Activated T-cell treated with anti-CD3 and anti-CD28 coated beads, Interleukin-2, amount 50 U/mL, for 72 hours (primary cell): Measurements from ENCODE around the gene IGFN1. TPM values are rescaled to one million over a fixed set of nuclear protein-coding genes. Genes with fewer than 3 reads are reported as not detected.

Experiments
- ATAC-seq, 2 donors: fragments of 150-1000 bp; cut with Tn5 transposase; replicated peaks in 1 of 2; 2 replicates each; pipeline ENCODE4 v1.10.0; 2021; ENCODE audit warnings: moderate library complexity in 2 of 2, mild to moderate bottlenecking in 1 of 2
- DNase-seq, 2 donors: peaks; one replicate each; pipeline ENCODE4 v3.0.0; 2021 to 2022; ENCODE audit warnings: mixed read lengths in 1 of 2
- H3K27ac Mint-ChIP-seq: one replicate; pipeline ENCODE4 v1.8.0; 2022; ENCODE audit warnings: mild to moderate bottlenecking, moderate library complexity, mixed read lengths
- H3K27me3 Mint-ChIP-seq: one replicate; pipeline ENCODE4 v1.8.0; 2022; ENCODE audit warnings: low read depth, mixed read lengths
- H3K36me3 Mint-ChIP-seq, 2 donors: one replicate each; pipeline ENCODE4 v1.8.0; 2022; ENCODE audit warnings: mixed read lengths in 2 of 2, mild to moderate bottlenecking in 1 of 2; ENCODE audit not compliant: insufficient read depth in 2 of 2
- H3K4me1 Mint-ChIP-seq: one replicate; pipeline ENCODE4 v1.8.0; 2022; ENCODE audit warnings: low read depth, mixed read lengths
- H3K4me3 Mint-ChIP-seq, 2 donors: one replicate each; pipeline ENCODE4 v1.8.0; 2022; ENCODE audit warnings: mild to moderate bottlenecking in 2 of 2, mixed read lengths in 2 of 2, moderate library complexity in 2 of 2
- H3K9me3 Mint-ChIP-seq, 2 donors: one replicate each; pipeline ENCODE4 v1.8.0; 2022; ENCODE audit warnings: mixed read lengths in 2 of 2
- total RNA-seq, 2 donors: library from RNA; stranded (reverse); gene quantifications; one replicate each; pipeline ENCODE4 v1.2.3, GENCODE V29; 2022

The IGFN1 gene
- total RNA-seq, 2 donors from 2014 or later, result 0.02 to 0.46 TPM

- peaks cover 21% of the 10 kb centered on the region for H3K27me3 Mint-ChIP-seq
- peaks cover 32% of the 10 kb centered on the region for H3K4me1 Mint-ChIP-seq
- ATAC-seq (peak; percentile 90 to 91), DNase-seq (peak; percentile 89 to 92)
- no peaks in the 10 kb centered on the region for H3K36me3 Mint-ChIP-seq
- H3K27ac Mint-ChIP-seq, result peak overlapping the region; percentile 47
- H3K4me3 Mint-ChIP-seq, result peak overlapping the region; percentile 83 to 86
- no peaks in the 10 kb centered on the region for H3K9me3 Mint-ChIP-seq
Measured at GRCh38 chr1:201170533-201171062, 20.0 kb upstream of the IGFN1 start.

DNA sequence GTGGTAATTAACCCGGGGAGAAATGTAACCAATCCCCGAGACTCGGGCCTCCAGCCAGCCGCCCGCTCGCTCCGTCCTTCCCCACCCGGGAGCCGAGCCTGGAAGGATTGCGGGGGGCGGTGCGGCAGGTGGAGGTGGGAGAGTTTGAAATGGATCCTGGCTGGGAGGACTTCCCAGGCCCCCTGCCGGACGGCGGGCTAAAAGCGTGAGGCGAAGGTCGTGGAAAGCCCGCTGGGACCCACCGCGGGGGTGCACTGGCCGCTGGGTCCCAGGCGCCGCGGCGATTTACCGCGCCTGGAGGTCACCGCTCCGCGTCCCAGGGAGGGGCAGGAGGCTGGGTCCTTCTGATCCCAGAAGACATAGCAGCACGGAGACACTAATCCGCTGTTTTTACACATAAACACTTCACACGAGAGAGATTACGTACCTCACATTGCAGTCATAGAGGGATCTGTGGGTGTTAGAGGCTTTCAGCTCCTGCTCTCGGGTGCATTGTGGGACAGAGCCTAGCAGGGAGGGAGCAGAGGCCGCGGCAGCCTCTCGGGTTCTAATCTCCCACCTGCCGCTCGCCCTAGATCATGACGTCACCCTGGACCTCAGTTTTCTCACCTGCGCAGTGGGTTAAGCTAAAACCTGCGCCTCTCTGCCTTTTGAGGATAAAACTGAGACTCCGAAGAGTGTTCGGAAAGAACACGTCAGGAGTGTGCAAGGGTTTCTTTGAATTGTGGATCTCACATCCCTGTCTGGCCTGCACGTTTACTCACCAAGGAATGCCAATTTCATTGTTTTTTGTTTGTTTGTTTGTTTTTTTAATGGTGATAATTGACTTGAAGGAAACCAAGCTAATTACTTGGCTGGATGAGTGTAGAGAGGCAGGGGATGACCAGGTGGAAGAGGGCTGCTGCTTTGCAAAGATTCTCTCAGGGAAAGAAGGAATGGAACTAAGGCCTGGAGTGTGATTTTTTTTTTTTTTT is 19.3 kb upstream of the IGFN1 start:
- Mint-ChIP-seq H3K4me3 (peak overlapping the region; percentile 83 to 86), H3K4me1 (peaks cover 32% of the 10 kb centered on the region), H3K36me3 (no peaks in the 10 kb centered on the region), H3K27ac (peak overlapping the region; percentile 68), H3K9me3 (no peaks in the 10 kb centered on the region), H3K27me3 (peaks cover 21% of the 10 kb centered on the region)
- peak; percentile 68 to 76 for DNase-seq
- ATAC-seq, result peak; percentile 76 to 79

- Mint-ChIP-seq H3K27ac (no peak overlapping the region), H3K9me3 (no peaks in the 10 kb centered on the region), H3K27me3 (peaks cover 28% of the 10 kb centered on the region), H3K36me3 (no peaks in the 10 kb centered on the region), H3K4me1 (peaks cover 32% of the 10 kb centered on the region), H3K4me3 (peak overlapping the region in 1 of 2 donors; percentile 15)
- DNase-seq, result no peak
- no peak for ATAC-seq
Measured at GRCh38 chr1:201172326-201172725, 18.3 kb upstream of the IGFN1 start.

- DNase-seq (peak; percentile 8 to 14), ATAC-seq (no peak)
- Mint-ChIP-seq H3K4me1 (peaks cover 32% of the 10 kb centered on the region), H3K27me3 (peaks cover 31% of the 10 kb centered on the region), H3K27ac (no peak overlapping the region), H3K9me3 (no peaks in the 10 kb centered on the region), H3K36me3 (no peaks in the 10 kb centered on the region), H3K4me3 (peak overlapping the region in 1 of 2 donors; percentile 4)
Measured at GRCh38 chr1:201172999-201173610, 17.5 kb upstream of the IGFN1 start.

GRCh38 chr1:201173736-201174135 is 16.9 kb upstream of the IGFN1 start:
- Mint-ChIP-seq H3K27ac (no peak overlapping the region), H3K4me3 (no peak overlapping the region), H3K4me1 (peaks cover 32% of the 10 kb centered on the region), H3K27me3 (peaks cover 34% of the 10 kb centered on the region), H3K9me3 (no peaks in the 10 kb centered on the region), H3K36me3 (no peaks in the 10 kb centered on the region)
- ATAC-seq (no peak), DNase-seq (no peak)

GRCh38 chr1:201175820-201176500 is 14.7 kb upstream of the IGFN1 start:
- peaks cover 0 to 2% of the 10 kb centered on the region in 2 donors for H3K36me3 Mint-ChIP-seq
- no peaks in the 10 kb centered on the region for H3K9me3 Mint-ChIP-seq
- no peak overlapping the region for H3K27ac Mint-ChIP-seq
- H3K4me1 Mint-ChIP-seq, result peaks cover 23% of the 10 kb centered on the region
- peaks cover 56% of the 10 kb centered on the region for H3K27me3 Mint-ChIP-seq
- H3K4me3 Mint-ChIP-seq, result no peak overlapping the region
- DNase-seq (no peak), ATAC-seq (no peak)

GRCh38 chr1:201176940-201177339 is 13.7 kb upstream of the IGFN1 start:
- Mint-ChIP-seq H3K27ac (no peak overlapping the region), H3K4me3 (no peak overlapping the region), H3K9me3 (no peaks in the 10 kb centered on the region), H3K27me3 (peaks cover 59% of the 10 kb centered on the region), H3K36me3 (peaks cover 0 to 2% of the 10 kb centered on the region in 2 donors), H3K4me1 (peaks cover 14% of the 10 kb centered on the region)
- ATAC-seq (no peak), DNase-seq (no peak)

DNA sequence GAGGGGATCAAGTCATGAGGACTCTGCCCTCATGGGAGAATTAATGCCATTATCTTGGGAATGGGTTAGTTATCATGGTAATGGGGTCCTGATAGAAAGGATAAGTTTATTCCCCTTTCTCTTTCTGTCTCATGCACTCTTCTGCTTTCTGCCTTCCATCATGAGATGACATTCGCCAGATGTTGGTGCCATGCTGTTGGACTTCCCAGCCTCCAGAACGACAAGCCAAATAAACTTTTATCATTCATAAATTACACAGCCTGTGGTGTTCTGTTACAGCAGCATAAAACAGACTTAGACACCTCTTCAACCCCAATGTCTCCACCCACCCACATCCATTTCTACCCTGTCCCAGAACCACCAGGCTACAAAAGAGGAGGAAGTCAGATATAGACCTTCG is 11.9 kb upstream of the IGFN1 start:
- Mint-ChIP-seq H3K27me3 (peaks cover 55% of the 10 kb centered on the region), H3K9me3 (no peaks in the 10 kb centered on the region), H3K4me1 (no peaks in the 10 kb centered on the region), H3K4me3 (no peak overlapping the region), H3K36me3 (peaks cover 0 to 2% of the 10 kb centered on the region in 2 donors), H3K27ac (no peak overlapping the region)
- DNase-seq (no peak), ATAC-seq (no peak)

DNA sequence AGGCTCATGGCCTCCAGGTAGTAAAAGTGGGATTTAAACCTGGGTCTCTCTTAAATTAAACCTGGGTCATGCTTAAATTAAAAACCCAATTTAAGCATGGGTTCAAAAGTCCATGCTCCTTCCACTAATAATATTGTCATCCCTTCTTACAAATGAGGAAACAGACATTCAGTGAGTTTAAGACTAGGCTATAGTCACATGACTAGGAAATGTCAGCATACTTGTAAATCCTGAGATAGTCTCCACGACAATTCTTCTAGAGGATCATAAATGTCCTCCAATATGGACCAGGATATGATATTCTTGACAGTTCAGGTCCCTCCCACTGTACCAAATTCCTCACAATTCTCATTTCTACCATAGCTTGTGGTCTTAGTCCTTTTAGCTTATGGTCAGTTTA is 10.5 kb upstream of the IGFN1 start:
- peaks cover 65% of the 10 kb centered on the region for H3K27me3 Mint-ChIP-seq
- H3K9me3 Mint-ChIP-seq, result no peaks in the 10 kb centered on the region
- no peak for ATAC-seq
- no peak overlapping the region for H3K4me3 Mint-ChIP-seq
- H3K4me1 Mint-ChIP-seq, result no peaks in the 10 kb centered on the region
- peaks cover 0 to 2% of the 10 kb centered on the region in 2 donors for H3K36me3 Mint-ChIP-seq
- no peak overlapping the region for H3K27ac Mint-ChIP-seq
- DNase-seq, result no peak

DNA sequence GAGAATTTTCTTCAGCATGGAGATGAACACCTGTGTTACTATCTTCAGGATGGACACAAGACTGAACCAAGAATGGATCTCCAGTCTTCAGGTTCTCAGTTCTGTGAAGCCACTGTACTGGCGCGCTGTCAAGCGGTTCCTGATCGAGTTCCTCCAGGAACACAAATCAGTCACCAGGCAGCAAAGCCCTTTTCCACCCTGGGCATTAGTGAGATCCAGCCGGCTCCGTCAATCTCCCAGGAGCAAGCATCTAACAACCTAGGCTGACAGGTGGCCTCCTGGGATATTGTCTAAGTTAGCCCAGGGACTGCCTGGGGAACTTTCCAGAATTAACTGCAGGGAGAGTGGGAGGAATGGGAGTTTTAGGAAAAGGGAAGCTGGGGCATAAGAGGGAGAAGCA is 9.7 kb upstream of the IGFN1 start:
- no peak overlapping the region for H3K27ac Mint-ChIP-seq
- ATAC-seq, result no peak
- no peak for DNase-seq
- H3K4me3 Mint-ChIP-seq, result no peak overlapping the region
- H3K9me3 Mint-ChIP-seq, result no peaks in the 10 kb centered on the region
- H3K36me3 Mint-ChIP-seq, result peaks cover 0 to 2% of the 10 kb centered on the region in 2 donors
- peaks cover 65% of the 10 kb centered on the region for H3K27me3 Mint-ChIP-seq
- no peaks in the 10 kb centered on the region for H3K4me1 Mint-ChIP-seq

DNA sequence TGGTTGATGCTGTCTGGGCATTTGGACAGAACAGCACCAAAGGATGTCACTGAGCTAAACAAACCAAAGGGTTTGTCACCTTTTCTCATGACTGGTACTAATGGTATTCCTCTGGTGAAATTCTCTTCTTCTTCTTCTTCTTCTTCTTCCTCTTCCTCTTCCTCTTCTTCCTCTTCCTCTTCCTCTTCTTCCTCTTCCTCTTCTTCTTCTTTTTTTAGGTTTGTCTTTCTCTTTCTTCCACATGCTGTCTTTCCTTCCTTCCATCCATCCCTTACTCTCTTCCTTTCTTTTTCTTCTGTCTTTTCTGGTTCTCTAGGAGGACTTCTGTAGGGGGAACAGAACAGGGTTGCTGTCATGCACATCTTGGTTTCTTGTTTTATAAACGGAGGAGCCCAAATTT is 9.3 kb upstream of the IGFN1 start:
- Mint-ChIP-seq H3K9me3 (no peaks in the 10 kb centered on the region), H3K4me1 (no peaks in the 10 kb centered on the region), H3K27ac (no peak overlapping the region), H3K27me3 (peaks cover 65% of the 10 kb centered on the region), H3K36me3 (peaks cover 0 to 2% of the 10 kb centered on the region in 2 donors), H3K4me3 (no peak overlapping the region)
- ATAC-seq (no peak), DNase-seq (no peak)

DNA sequence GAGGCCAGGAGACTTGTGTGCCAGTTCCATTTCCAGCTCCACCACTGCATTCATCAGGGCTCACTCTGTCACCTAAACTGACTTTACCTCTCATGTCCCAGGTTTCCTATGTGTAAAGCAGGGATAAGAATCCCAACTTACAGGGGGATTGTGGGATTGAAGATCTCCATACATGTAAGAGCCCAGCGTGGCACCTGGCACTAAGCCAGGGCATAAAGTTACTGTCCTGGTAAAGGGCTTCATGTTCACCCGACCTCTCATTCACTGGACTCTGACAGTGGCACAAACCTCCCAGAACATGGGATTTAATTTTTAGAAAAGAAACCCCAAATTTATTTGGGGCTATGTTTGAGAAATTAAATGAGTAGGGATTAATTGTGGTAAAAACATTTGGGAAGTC is 8.9 kb upstream of the IGFN1 start:
- H3K27me3 Mint-ChIP-seq, result peaks cover 64% of the 10 kb centered on the region
- no peak for DNase-seq
- H3K9me3 Mint-ChIP-seq, result no peaks in the 10 kb centered on the region
- H3K4me3 Mint-ChIP-seq, result no peak overlapping the region
- H3K4me1 Mint-ChIP-seq, result no peaks in the 10 kb centered on the region
- ATAC-seq, result no peak
- H3K27ac Mint-ChIP-seq, result no peak overlapping the region
- H3K36me3 Mint-ChIP-seq, result peaks cover 0 to 2% of the 10 kb centered on the region in 2 donors

DNA sequence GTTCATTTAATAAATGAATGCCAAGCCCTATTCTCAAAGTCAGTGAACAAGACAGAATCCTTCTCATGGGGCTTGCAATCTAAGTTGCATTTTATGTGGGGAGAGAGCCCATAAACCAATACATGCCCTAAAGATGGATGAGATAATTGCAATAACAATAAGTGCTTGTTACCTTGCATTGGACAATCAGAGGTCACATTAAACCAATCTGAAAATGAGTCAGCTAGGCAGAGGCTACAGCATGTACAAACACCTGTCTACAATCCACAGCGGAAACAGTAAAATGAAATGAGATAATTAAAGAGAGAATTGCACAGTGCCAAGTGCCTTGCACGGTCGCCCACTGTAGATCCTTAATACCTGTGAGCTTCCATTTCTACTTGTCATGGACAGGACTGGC is 7.4 kb upstream of the IGFN1 start:
- DNase-seq, result no peak
- Mint-ChIP-seq H3K27ac (no peak overlapping the region), H3K4me3 (no peak overlapping the region), H3K9me3 (no peaks in the 10 kb centered on the region), H3K27me3 (peaks cover 71% of the 10 kb centered on the region), H3K36me3 (peaks cover 0 to 2% of the 10 kb centered on the region in 2 donors), H3K4me1 (no peaks in the 10 kb centered on the region)
- no peak for ATAC-seq
